Activated T-cell treated with anti-CD3 and anti-CD28 coated beads, Interleukin-2, amount 50 U/mL, for 72 hours (primary cell): ENCODE results near the gene BTF3L4. TPM values are rescaled to one million over a fixed set of nuclear protein-coding genes. Genes with fewer than 3 reads are reported as not detected.

ENCODE experiments used
- ATAC-seq, 2 donors: fragments of 150-1000 bp; cut with Tn5 transposase; replicated peaks in 1 of 2; 2 replicates each; pipeline ENCODE4 v1.10.0; 2021; ENCODE audit warnings: moderate library complexity in 2 of 2, mild to moderate bottlenecking in 1 of 2
- DNase-seq, 2 donors: peaks; one replicate each; pipeline ENCODE4 v3.0.0; 2021 to 2022; ENCODE audit warnings: mixed read lengths in 1 of 2
- H3K27ac Mint-ChIP-seq: one replicate; pipeline ENCODE4 v1.8.0; 2022; ENCODE audit warnings: mild to moderate bottlenecking, moderate library complexity, mixed read lengths
- H3K27me3 Mint-ChIP-seq: one replicate; pipeline ENCODE4 v1.8.0; 2022; ENCODE audit warnings: low read depth, mixed read lengths
- H3K36me3 Mint-ChIP-seq, 2 donors: one replicate each; pipeline ENCODE4 v1.8.0; 2022; ENCODE audit warnings: mixed read lengths in 2 of 2, mild to moderate bottlenecking in 1 of 2; ENCODE audit not compliant: insufficient read depth in 2 of 2
- H3K4me1 Mint-ChIP-seq: one replicate; pipeline ENCODE4 v1.8.0; 2022; ENCODE audit warnings: low read depth, mixed read lengths
- H3K4me3 Mint-ChIP-seq, 2 donors: one replicate each; pipeline ENCODE4 v1.8.0; 2022; ENCODE audit warnings: mild to moderate bottlenecking in 2 of 2, mixed read lengths in 2 of 2, moderate library complexity in 2 of 2
- H3K9me3 Mint-ChIP-seq, 2 donors: one replicate each; pipeline ENCODE4 v1.8.0; 2022; ENCODE audit warnings: mixed read lengths in 2 of 2
- total RNA-seq, 2 donors: library from RNA; stranded (reverse); gene quantifications; one replicate each; pipeline ENCODE4 v1.2.3, GENCODE V29; 2022

Gene BTF3L4
- total RNA-seq, 2 donors from 2014 or later, result 28.3 to 32.3 TPM

DNA sequence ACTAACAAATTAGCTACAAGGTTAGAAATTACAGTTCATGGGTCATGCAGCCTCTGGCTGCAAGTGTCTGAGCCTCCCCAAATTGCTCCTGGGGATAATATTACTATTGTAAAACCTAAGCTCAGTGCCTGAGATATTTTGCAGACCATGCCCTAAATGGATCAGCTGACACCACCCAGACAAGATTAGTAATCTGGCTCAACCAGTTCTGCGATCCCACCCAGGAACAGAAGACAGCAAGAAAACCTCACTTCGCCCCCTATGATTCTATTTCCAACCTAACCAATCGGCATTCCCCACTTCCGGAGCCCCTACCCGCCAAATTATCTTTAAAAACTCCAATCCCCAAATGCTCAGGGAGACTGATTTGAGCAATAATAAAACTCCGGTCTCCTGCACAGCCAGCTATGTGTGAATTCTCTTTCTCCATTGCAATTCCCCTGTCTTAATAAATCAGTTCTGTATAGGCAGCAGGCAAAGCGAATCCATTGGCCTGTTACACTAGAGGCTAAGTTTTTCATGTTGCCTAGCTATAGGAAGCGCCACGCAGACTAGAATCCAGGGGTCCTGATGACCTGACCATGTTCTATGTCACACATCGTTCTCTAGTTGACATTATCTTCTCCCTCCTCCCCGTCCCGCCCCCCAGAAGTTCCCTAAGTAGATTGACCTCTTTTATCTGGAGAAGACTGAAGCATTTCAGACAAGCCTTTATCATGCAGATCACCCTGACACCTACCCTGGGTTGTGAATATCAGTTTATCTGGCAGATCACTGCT, 63.4 kb downstream of the BTF3L4 start:
- Mint-ChIP-seq H3K9me3 (no peaks in the 10 kb centered on the region), H3K4me1 (no peaks in the 10 kb centered on the region), H3K27me3 (no peaks in the 10 kb centered on the region), H3K4me3 (no peak overlapping the region), H3K36me3 (no peaks in the 10 kb centered on the region), H3K27ac (no peak overlapping the region)
- no peak for ATAC-seq
- DNase-seq, result no peak

DNA sequence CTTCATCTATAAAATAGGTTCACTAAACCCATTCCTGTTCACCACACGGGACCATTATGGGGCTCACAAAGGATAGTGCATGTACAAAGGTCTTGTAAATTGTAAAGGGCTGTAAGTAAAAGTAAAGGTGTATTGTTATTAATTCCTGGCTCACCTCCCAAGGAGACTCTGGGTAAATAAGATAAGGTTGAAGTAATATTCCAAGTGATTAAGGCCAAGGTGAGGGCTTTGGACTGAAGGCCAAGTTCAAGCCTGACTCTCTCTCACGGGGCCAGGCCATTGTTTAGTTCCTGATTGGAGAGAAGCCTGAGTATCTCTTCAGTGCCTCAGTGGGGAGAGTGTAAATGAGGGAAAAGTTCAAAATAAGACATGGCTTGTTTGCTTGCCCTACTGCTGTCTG, 66.3 kb downstream of the BTF3L4 start:
- Mint-ChIP-seq H3K27ac (no peak overlapping the region), H3K9me3 (no peaks in the 10 kb centered on the region), H3K27me3 (peaks cover 9% of the 10 kb centered on the region), H3K4me3 (no peak overlapping the region), H3K4me1 (peaks cover 5% of the 10 kb centered on the region), H3K36me3 (no peaks in the 10 kb centered on the region)
- DNase-seq, result no peak
- ATAC-seq, result no peak

GRCh38 chr1:52123622-52124021, 67.5 kb downstream of the BTF3L4 start:
- Mint-ChIP-seq H3K36me3 (no peaks in the 10 kb centered on the region), H3K4me1 (peaks cover 5% of the 10 kb centered on the region), H3K9me3 (no peaks in the 10 kb centered on the region), H3K4me3 (no peak overlapping the region), H3K27ac (no peak overlapping the region), H3K27me3 (peaks cover 22% of the 10 kb centered on the region)
- DNase-seq, result no peak
- no peak for ATAC-seq

DNA sequence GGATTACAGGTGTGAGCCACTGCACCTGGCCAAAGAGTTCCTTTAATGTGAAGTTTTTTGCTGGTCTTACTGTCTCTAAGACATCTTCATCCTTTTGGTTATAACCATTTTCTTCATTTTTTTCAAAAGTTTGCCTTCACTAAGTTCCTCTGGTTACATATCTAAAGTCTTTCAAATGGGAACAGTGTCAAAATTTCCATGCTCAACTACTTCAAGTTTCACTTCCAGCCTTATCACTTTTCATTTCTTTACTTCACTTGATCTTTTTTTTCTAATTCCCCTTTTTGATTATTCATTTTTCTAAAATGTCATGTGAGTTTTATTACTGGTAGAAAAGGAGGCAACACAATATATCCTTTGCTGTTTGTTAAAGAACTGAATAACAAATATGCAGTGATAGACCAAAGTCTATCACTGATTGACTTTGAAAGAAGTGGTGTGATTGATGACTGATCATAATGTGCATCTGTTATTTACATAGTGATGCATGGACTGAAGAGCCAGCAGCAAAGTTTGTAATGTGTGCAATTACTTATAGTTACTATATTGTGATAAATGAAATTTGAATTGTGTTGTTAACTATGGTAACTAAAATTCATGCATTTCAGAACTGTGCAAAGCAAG, 69.8 kb downstream of the BTF3L4 start:
- no peaks in the 10 kb centered on the region for H3K36me3 Mint-ChIP-seq
- no peak overlapping the region for H3K4me3 Mint-ChIP-seq
- H3K27ac Mint-ChIP-seq, result no peak overlapping the region
- H3K9me3 Mint-ChIP-seq, result no peaks in the 10 kb centered on the region
- peaks cover 36% of the 10 kb centered on the region for H3K27me3 Mint-ChIP-seq
- ATAC-seq (no peak), DNase-seq (no peak)
- peaks cover 5% of the 10 kb centered on the region for H3K4me1 Mint-ChIP-seq

DNA sequence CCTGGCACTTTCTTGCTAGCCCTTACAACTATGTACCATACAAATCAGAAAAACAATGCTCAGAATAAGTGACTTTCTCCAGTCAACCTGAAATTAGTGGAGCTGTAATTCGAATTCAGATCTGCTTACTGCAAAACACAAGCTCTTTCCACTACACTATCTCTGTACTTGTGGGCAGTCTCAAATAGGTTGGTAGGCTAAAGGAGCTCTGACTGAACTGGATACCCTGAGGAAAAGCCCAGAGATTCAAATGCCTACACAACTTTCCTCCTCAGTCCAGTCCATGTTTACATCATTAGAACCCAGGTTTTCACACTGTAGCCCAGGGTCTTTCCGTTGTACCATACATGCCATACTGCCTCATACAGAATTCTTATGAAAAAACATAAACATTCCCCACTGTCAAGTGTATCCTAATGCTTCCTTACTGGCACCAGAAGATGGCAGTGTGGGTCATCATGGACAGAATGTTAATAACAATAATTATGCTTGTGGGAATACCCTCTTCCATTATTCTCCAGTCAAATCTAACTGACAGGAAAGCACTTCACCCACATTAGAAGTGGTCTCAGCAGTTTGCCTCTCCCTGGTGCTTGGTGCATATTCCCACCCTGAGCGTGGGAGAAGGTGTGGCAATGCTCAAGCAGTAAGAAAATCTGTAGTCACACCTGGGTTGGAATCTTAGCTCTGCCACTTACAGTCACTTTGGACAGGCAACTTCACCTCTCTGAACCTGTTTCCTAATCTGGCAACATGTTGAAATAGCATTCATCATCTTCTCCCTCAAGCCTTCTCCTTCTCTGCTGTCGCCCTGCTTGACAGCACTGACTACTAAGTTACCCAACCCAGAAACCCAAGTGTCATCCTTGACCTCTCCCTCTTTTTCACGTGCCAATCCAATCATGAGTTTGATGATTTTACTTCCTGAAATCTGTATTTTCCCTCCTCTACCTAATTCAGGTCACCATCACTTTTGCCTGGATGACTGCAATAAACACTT, 71.4 kb downstream of the BTF3L4 start:
- no peak for ATAC-seq

DNA sequence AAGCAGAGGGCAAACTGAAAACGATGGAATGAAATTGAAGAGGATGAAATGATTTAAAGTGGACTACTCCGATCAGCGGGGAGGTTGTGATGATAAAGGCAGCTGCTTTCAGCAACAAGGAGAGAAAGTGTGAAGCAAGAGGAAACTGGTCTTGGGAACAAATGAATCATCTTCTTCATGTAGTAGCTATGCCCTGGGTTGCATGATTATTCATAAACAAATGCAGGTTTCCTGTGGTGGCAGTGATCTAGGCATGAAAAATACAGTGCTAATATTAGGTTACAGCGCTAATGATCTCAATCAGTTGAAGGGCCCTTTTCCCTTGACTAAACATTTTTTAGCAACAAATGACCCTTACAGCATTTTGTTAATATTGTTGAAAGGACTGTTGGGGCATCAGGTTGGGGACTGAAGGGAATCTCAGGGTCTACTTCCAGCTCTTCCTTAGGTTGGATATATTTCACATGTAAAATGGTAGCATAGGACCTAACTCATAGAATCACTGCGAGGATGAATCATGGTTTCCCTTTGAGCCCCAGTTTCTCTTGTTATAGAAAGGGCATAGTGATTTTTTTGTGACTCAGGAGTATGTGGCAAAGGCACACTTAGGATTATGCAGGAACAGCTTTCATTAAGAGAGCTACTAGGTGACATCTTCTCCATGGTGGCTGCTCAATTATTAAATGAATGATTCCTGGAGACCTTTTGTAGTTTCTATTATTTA, 83.9 kb downstream of the BTF3L4 start:
- peaks cover 2 to 3% of the 10 kb centered on the region in 2 donors for H3K9me3 Mint-ChIP-seq
- H3K27ac Mint-ChIP-seq, result peak overlapping the region; percentile 8
- peak; percentile 47 to 53 for DNase-seq
- H3K4me3 Mint-ChIP-seq, result peak overlapping the region; percentile 68 to 79
- ATAC-seq, result peak; percentile 62 to 70
- peaks cover 15% of the 10 kb centered on the region for H3K27me3 Mint-ChIP-seq
- peaks cover 0 to 2% of the 10 kb centered on the region in 2 donors for H3K36me3 Mint-ChIP-seq
- peaks cover 43% of the 10 kb centered on the region for H3K4me1 Mint-ChIP-seq

More for the DNA sequence above, 71.4 kb downstream of the BTF3L4 start:
- Mint-ChIP-seq H3K4me1 (peaks cover 5% of the 10 kb centered on the region), H3K36me3 (no peaks in the 10 kb centered on the region), H3K27me3 (peaks cover 36% of the 10 kb centered on the region), H3K9me3 (no peaks in the 10 kb centered on the region), H3K4me3 (no peak overlapping the region), H3K27ac (no peak overlapping the region)
- peak; percentile 4 to 6 for DNase-seq

Other genes with a start within 250 kb of the BTF3L4 start
- 100 to 1,000 TPM; 209 to 226 TPM for gene NRDC, start 177.6 kb upstream of the BTF3L4 start, total RNA-seq
- gene RAB3B, start 65.6 kb upstream of the BTF3L4 start, total RNA-seq, result under 1 TPM; 0.09 to 0.12 TPM
- gene KTI12, start 22.5 kb upstream of the BTF3L4 start, total RNA-seq, result 10 to 100 TPM; 10.7 to 12.9 TPM
- 10 to 100 TPM; 50.5 to 54.2 TPM for gene TXNDC12, start 1.1 kb upstream of the BTF3L4 start, total RNA-seq
- gene ZFYVE9, start 85.8 kb downstream of the BTF3L4 start, total RNA-seq, result 1 to 10 TPM; 4.4 to 5.7 TPM